A673 (cell line): Measurements from ENCODE around the gene CDH23. TPM values are rescaled to one million over a fixed set of nuclear protein-coding genes. Genes with fewer than 3 reads are reported as not detected.

Experiments
- BruUV-seq: library from RNA; stranded (reverse); fragments of 400-500 nt; replicated peaks from 2 replicates; lab custom pipeline; 2021; lab: Mats Ljungman, UMichigan
- CTCF ChIA-PET: fragments of 300-600 bp; sonication (Branson Sonifier 250); formaldehyde crosslinking; loops from one replicate; lab custom pipeline; 2022; ENCODE audit warnings: antibody characterized with exemption; lab: Charles Lee
- POLR2A ChIA-PET: fragments of 300-600 bp; sonication (Branson Sonifier 250); formaldehyde crosslinking; loops from one replicate; lab custom pipeline; 2022; ENCODE audit warnings: antibody characterized with exemption; ENCODE audit not compliant: low non-redundant PET; lab: Charles Lee
- DNase-seq: peaks from one replicate; pipeline ENCODE4 v3.0.0-alpha.2; 2015; ENCODE audit warnings: low spot score
- H3K27ac ChIP-seq: fragments of 200-600 bp; sonication (generic); 2 replicates; pipeline ENCODE4 v1.5.1; 2016; ENCODE audit warnings: mixed run types, low read depth, mild to moderate bottlenecking, mixed read lengths, antibody characterized with exemption, low read length; ENCODE audit not compliant: poor library complexity, severe bottlenecking
- H3K27me3 ChIP-seq: fragments of 200-600 bp; sonication (generic); replicated peaks from 2 replicates; pipeline ENCODE4 v1.6.1; 2017; ENCODE audit warnings: mixed run types, low read depth, mild to moderate bottlenecking, mixed read lengths, antibody characterized with exemption, low read length; ENCODE audit not compliant: insufficient read depth, poor library complexity
- H3K36me3 ChIP-seq: fragments of 200-600 bp; sonication (generic); 2 replicates; pipeline ENCODE4 v1.6.1; 2016; ENCODE audit warnings: mixed run types, mild to moderate bottlenecking, mixed read lengths, antibody characterized with exemption, low read length; ENCODE audit not compliant: insufficient read depth, poor library complexity, severe bottlenecking
- H3K4me1 ChIP-seq: fragments of 200-600 bp; sonication (generic); 2 replicates; pipeline ENCODE4 v1.6.1; 2017; ENCODE audit warnings: mixed run types, mild to moderate bottlenecking, mixed read lengths, antibody characterized with exemption, low read length; ENCODE audit not compliant: insufficient read depth, poor library complexity, severe bottlenecking
- H3K4me3 ChIP-seq: fragments of 200-600 bp; sonication (generic); 2 replicates; pipeline ENCODE4 v1.5.1; 2016; ENCODE audit warnings: low read depth, mixed run types, mild to moderate bottlenecking, mixed read lengths, low read length; ENCODE audit not compliant: poor library complexity, severe bottlenecking
- H3K9me3 ChIP-seq: fragments of 200-600 bp; sonication (generic); 2 replicates; pipeline ENCODE4 v1.6.1; 2016; ENCODE audit warnings: mixed run types, low read depth, mild to moderate bottlenecking, mixed read lengths, antibody characterized with exemption, low read length; ENCODE audit not compliant: poor library complexity, severe bottlenecking
- EZH2 ChIP-seq: fragments of 200-600 bp; sonication (generic); IDR thresholded peaks from 2 replicates; pipeline ENCODE4 v1.6.1; 2017; ENCODE audit warnings: borderline replicate concordance, low read depth, mild to moderate bottlenecking, mixed read lengths, antibody characterized with exemption, low read length; ENCODE audit not compliant: poor library complexity, severe bottlenecking
- intact Hi-C: fragments of 100-400 bp; cut with micrococcal nuclease; formaldehyde crosslinking; loops from one replicate; pipeline ENCODE4 v1.10.0; 2022; ENCODE audit not compliant: unreplicated experiment
- total RNA-seq: library from RNA; stranded (reverse); gene quantifications from 2 replicates; pipeline ENCODE4 v1.2.3, GENCODE V29; 2021
- TF ChIP-seq, protein P1 (sequence below): fragments of 300-800, 200-600 bp; sonication (generic); conservative IDR thresholded peaks from 2 replicates; pipeline ENCODE4 v1.5.1; 2017; ENCODE audit warnings: low read depth, mild to moderate bottlenecking, antibody characterized with exemption, low read length, moderate library complexity, mixed read lengths

CDH23 gene
- total RNA-seq, 1 experiment from 2014 or later, result 49.7 TPM

DNA sequence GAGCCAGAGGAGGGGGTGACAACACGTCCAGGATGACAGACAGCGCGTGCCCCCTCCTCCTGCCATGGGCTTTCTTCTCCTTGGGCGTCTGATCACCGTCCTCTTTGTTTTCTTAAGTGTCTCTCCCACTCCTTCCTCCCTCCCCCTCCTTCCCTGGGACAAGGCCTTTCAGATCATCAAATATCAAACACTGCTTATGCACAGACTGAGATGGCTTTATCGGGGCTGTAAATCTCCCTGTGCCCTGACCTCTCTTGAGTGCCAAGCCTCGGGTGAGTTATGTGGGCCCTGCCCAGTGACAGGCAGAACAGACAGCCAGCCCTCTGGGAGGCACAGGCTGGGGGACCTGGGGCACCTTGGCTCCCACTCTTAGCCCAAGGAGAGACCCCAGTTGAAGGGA, 206.4 kb downstream of the CDH23 start:
- intact Hi-C loops, result loop anchor here (10.0 kb wide), 1 partner anchor 288 kb away; the partner anchor contains the start of gene SLC29A3
- H3K36me3 ChIP-seq, result no peaks in the 10 kb centered on the region
- TF ChIP-seq EZH2, result no peak
- TF ChIP-seq, protein P1, sequence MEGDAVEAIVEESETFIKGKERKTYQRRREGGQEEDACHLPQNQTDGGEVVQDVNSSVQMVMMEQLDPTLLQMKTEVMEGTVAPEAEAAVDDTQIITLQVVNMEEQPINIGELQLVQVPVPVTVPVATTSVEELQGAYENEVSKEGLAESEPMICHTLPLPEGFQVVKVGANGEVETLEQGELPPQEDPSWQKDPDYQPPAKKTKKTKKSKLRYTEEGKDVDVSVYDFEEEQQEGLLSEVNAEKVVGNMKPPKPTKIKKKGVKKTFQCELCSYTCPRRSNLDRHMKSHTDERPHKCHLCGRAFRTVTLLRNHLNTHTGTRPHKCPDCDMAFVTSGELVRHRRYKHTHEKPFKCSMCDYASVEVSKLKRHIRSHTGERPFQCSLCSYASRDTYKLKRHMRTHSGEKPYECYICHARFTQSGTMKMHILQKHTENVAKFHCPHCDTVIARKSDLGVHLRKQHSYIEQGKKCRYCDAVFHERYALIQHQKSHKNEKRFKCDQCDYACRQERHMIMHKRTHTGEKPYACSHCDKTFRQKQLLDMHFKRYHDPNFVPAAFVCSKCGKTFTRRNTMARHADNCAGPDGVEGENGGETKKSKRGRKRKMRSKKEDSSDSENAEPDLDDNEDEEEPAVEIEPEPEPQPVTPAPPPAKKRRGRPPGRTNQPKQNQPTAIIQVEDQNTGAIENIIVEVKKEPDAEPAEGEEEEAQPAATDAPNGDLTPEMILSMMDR, result no peak
- no TSS peak for BruUV-seq
- ChIA-PET CTCF (no interaction called here), POLR2A (no interaction called here)
- H3K9me3 ChIP-seq, result no peaks in the 10 kb centered on the region
- H3K27ac ChIP-seq, result no peak overlapping the region
- H3K27me3 ChIP-seq, result no peaks in the 10 kb centered on the region
- peaks cover 14% of the 10 kb centered on the region for H3K4me1 ChIP-seq
- DNase-seq, result no peak
- H3K4me3 ChIP-seq, result no peak overlapping the region

DNA sequence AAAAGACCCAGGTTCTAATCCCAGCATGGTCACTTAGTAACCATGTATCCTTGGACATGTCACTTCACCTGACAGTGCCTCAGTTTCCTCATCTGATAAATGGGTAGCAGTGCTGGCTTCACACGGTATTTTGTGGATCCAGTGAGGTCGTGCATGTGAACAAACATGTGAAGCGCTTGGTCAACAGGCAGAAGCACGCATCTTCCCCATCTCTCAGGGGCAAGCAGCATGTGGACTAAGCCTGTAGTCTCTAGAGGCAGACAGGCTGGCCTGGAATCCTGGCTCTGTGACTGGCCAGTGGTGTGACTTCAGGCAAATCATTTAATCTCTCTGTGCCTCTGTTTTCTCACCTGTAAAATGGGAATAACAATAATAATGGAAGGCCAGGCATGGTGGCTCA, 207.0 kb downstream of the CDH23 start:
- CTCF ChIA-PET, result no interaction called here
- no peaks in the 10 kb centered on the region for H3K9me3 ChIP-seq
- intact Hi-C loops, result loop anchor here (10.0 kb wide), 1 partner anchor 289 kb away; the partner anchor contains the start of gene SLC29A3

GRCh38 chr10:71604324-71605018, 207.8 kb downstream of the CDH23 start:
- Histone ChIP-seq H3K27me3 (no peaks in the 10 kb centered on the region), H3K36me3 (no peaks in the 10 kb centered on the region), H3K27ac (no peak overlapping the region), H3K4me1 (peaks cover 9% of the 10 kb centered on the region), H3K9me3 (no peaks in the 10 kb centered on the region), H3K4me3 (no peak overlapping the region)
- peak; percentile 49 for DNase-seq
- intact Hi-C loops, result loop anchor here (10.0 kb wide), 1 partner anchor 290 kb away; the partner anchor contains the start of gene SLC29A3
- ChIA-PET POLR2A (no interaction called here), CTCF (no interaction called here)
- BruUV-seq, result no TSS peak
- TF ChIP-seq, protein P1, result no peak
- no peak for TF ChIP-seq EZH2

More for the DNA sequence above, 207.0 kb downstream of the CDH23 start:
- H3K27ac ChIP-seq, result no peak overlapping the region
- no TSS peak for BruUV-seq
- POLR2A ChIA-PET, result no interaction called here
- no peaks in the 10 kb centered on the region for H3K27me3 ChIP-seq
- no peak overlapping the region for H3K4me3 ChIP-seq
- no peak for TF ChIP-seq EZH2
- TF ChIP-seq, protein P1, result no peak
- H3K36me3 ChIP-seq, result no peaks in the 10 kb centered on the region
- DNase-seq, result no peak
- peaks cover 9% of the 10 kb centered on the region for H3K4me1 ChIP-seq
